Erythroblast (primary cell): Measurements from ENCODE around the gene ERICH3.

Experiments
- DNase-seq, 2 experiments: peaks; one replicate each; lab custom pipeline; 2025; lab: John Stamatoyannopoulos, UW
- GATA1 ChIP-seq: IDR thresholded peaks from 2 replicates; pipeline ENCODE4 v1.6.1; 2011; ENCODE audit warnings: low read depth, mild to moderate bottlenecking, control low read depth, low read length, moderate library complexity
- POLR2A ChIP-seq: IDR thresholded peaks from 2 replicates; pipeline ENCODE4 v1.6.1; 2011; ENCODE audit warnings: mild to moderate bottlenecking, low read length

The ERICH3 gene

GRCh38 chr1:74587888-74588287 is 85.7 kb downstream of the ERICH3 start:
- DNase-seq: no peak
- TF ChIP-seq GATA1: no peak
- no peak for TF ChIP-seq POLR2A

- TF ChIP-seq POLR2A (no peak), GATA1 (no peak)
- DNase-seq: no peak
Measured at GRCh38 chr1:74586253-74586897, 87.2 kb downstream of the ERICH3 start.

GRCh38 chr1:74584185-74584584 is 89.4 kb downstream of the ERICH3 start:
- TF ChIP-seq POLR2A (no peak), GATA1 (no peak)
- no peak for DNase-seq

- no peak for TF ChIP-seq GATA1
- no peak for TF ChIP-seq POLR2A
Measured at GRCh38 chr1:74583397-74583796, 90.2 kb downstream of the ERICH3 start.

GRCh38 chr1:74579425-74579824 is 94.2 kb downstream of the ERICH3 start:
- TF ChIP-seq GATA1 (no peak), POLR2A (no peak)

More at GRCh38 chr1:74583397-74583796, 90.2 kb downstream of the ERICH3 start:
- no peak for DNase-seq

GRCh38 chr1:74578101-74578500 is 95.5 kb downstream of the ERICH3 start:
- TF ChIP-seq GATA1: no peak
- DNase-seq: no peak

More at GRCh38 chr1:74579425-74579824, 94.2 kb downstream of the ERICH3 start:
- no peak for DNase-seq

GRCh38 chr1:74571891-74572290 is 101.7 kb downstream of the ERICH3 start:
- DNase-seq: no peak
- no peak for TF ChIP-seq POLR2A
- TF ChIP-seq GATA1: no peak

- DNase-seq: no peak
- TF ChIP-seq POLR2A: no peak
Measured at GRCh38 chr1:74571493-74571800, 102.1 kb downstream of the ERICH3 start.

GRCh38 chr1:74570797-74571492 is 102.6 kb downstream of the ERICH3 start:
- TF ChIP-seq GATA1 (no peak), POLR2A (no peak)
- no peak for DNase-seq

GRCh38 chr1:74549932-74550331 is 123.7 kb downstream of the ERICH3 start:
- TF ChIP-seq POLR2A (no peak), GATA1 (no peak)
- no peak for DNase-seq

- DNase-seq: no peak
- no peak for TF ChIP-seq GATA1
- TF ChIP-seq POLR2A: no peak
Measured at GRCh38 chr1:74548961-74549750, 124.4 kb downstream of the ERICH3 start.

- TF ChIP-seq GATA1 (no peak), POLR2A (no peak)
- no peak for DNase-seq
Measured at GRCh38 chr1:74545821-74546220, 127.8 kb downstream of the ERICH3 start.

GRCh38 chr1:74534241-74534640 is 139.4 kb downstream of the ERICH3 start:
- no peak for TF ChIP-seq GATA1
- no peak for TF ChIP-seq POLR2A
- DNase-seq: no peak

- DNase-seq: no peak
- TF ChIP-seq POLR2A (no peak), GATA1 (no peak)
Measured at GRCh38 chr1:74531796-74532195, 141.8 kb downstream of the ERICH3 start.
